ENCODE results near the gene MICU1. TPM values are rescaled to one million over a fixed set of nuclear protein-coding genes. Genes with fewer than 3 reads are reported as not detected.

Gene MICU1
- total RNA-seq, 1 experiment from 2014 or later, result 39.4 TPM

- no peak for DNase-seq (ENCODE audit: low read depth, low spot score)
- Histone ChIP-seq H3K9me3 (ENCODE audit: control insufficient read depth in 1 of 2, insufficient read depth in 1 of 2, low read depth in 1 of 2, low read length in 2 of 2) (no peaks in the 10 kb centered on the region), H3K27ac (ENCODE audit: low read depth, low read length) (no peak overlapping the region), H3K9ac (ENCODE audit: low read length) (no peak overlapping the region), H3K9me2 (ENCODE audit: insufficient read depth) (no peaks in the 10 kb centered on the region), H3K79me2 (ENCODE audit: insufficient read depth, low read length) (no peaks in the 10 kb centered on the region), H3K27me3 (ENCODE audit: insufficient read depth, low read length) (no peaks in the 10 kb centered on the region), H3K4me3 (replicated peaks in 1 of 2; ENCODE audit: low read depth in 1 of 2, low read length in 2 of 2) (no peak overlapping the region), H3K36me3 (ENCODE audit: control insufficient read depth in 1 of 2, insufficient read depth in 2 of 2, low read length in 2 of 2) (no peaks in the 10 kb centered on the region), H2AFZ (ENCODE audit: low read depth, low read length, poor library complexity, severe bottlenecking) (no peak overlapping the region), H3K4me1 (ENCODE audit: control insufficient read depth in 1 of 2, insufficient read depth in 2 of 2, low read length in 2 of 2) (no peaks in the 10 kb centered on the region), H4K20me1 (ENCODE audit: insufficient read depth) (no peaks in the 10 kb centered on the region), H3K4me2 (ENCODE audit: low read length) (no peak overlapping the region)
- ChIA-PET POLR2A (no interaction called here), CTCF (no interaction called here), RAD21 (ENCODE audit: low non-redundant PET in 1 of 2, low total read pairs in 2 of 2, uncharacterized antibody in 2 of 2, unreplicated experiment in 2 of 2) (no interaction called here)
- TF ChIP-seq CEBPB (IDR thresholded peaks at IDR 0.05; ENCODE audit: low read depth) (no peak), ATF3 (IDR thresholded peaks at IDR 0.05) (no peak), JUND (IDR thresholded peaks at IDR 0.05) (no peak), ZBTB33 (IDR thresholded peaks at IDR 0.05; ENCODE audit: extremely low read depth, insufficient replicate concordance, low read length) (no peak), POLR2AphosphoS5 (IDR thresholded peaks at IDR 0.05; ENCODE audit: low read depth, low read length) (no peak), SRF (IDR thresholded peaks at IDR 0.05; ENCODE audit: low read depth) (no peak), ELF1 (IDR thresholded peaks at IDR 0.05; ENCODE audit: borderline replicate concordance, low read depth) (no peak), EGR1 (IDR thresholded peaks at IDR 0.05; ENCODE audit: low read depth) (no peak), TCF7L2 (IDR thresholded peaks at IDR 0.05; ENCODE audit: borderline replicate concordance, extremely low read depth, insufficient read depth, insufficient read length) (no peak), EZH2phosphoT487 (IDR thresholded peaks at IDR 0.05; ENCODE audit: borderline replicate concordance) (no peak), POLR2A (IDR thresholded peaks at IDR 0.05; ENCODE audit: borderline replicate concordance, extremely low read depth, insufficient read depth, insufficient read length) (no peak)
- intact Hi-C loops (cut with micrococcal nuclease), result no loop called here
- BruUV-seq (replicated peaks), result no TSS peak
- ATAC-seq, result no peak
Measured at GRCh38 chr10:72409167-72409566, 216.7 kb downstream of the MICU1 start.

Measured in HCT116 (cell line).